Inferior parietal cortex (tissue), 1 donor: ENCODE data around the gene CTNNA1.
A peak's percentile ranks its signal among the peaks of the same experiment; 100 is the strongest.

ENCODE experiments used
- DNase-seq: peaks from one replicate; pipeline ENCODE4 v3.0.0-alpha.2; 2016; ENCODE audit errors: extremely low spot score

The CTNNA1 gene

DNA sequence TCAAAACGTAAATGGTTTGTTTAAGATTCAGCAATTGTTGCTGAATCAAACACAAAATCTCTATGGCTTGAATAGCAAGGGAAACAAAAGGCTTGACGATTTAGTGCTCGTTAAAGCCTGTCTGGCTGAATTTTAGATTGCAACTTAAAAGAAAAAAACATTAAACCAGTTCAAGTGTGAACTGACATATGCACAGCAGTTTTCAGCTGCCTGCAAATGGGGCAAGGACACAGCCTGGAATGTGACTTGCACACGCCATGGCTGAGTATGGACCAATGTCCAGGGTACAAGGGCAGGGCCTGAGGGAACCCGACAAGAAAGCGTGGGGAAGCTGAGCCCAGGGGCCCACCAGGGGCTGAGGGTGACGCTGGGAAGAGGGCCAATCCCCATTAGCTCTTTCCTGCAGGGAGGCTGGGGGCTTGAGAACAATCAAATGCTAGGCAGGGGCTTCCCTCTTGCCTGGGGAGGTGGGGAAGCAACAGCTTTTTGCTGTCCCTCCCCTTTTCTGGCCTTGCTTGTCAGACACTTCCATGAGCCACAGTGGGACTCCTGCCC is 211.5 kb downstream of the CTNNA1 start:
- no peak for DNase-seq

DNA sequence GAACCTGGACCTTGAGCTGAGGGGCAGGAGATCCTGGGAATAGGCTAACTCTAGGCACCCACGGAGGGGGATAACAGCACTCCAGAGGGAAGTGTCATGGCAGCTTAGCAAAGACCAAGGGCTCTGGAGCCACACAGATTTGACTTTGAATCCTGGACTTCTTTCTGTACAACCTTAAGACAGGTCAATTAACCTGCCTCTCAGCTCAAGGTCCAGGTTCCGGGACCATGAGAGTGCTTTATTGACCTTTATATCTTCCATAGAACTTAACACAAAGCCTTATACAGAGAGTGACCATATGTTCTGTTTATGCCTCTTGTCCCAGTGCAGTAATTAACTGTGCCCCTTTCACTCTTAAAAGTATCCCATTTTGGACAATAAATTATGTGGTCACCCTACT is 212.4 kb downstream of the CTNNA1 start:
- DNase-seq: no peak

DNA sequence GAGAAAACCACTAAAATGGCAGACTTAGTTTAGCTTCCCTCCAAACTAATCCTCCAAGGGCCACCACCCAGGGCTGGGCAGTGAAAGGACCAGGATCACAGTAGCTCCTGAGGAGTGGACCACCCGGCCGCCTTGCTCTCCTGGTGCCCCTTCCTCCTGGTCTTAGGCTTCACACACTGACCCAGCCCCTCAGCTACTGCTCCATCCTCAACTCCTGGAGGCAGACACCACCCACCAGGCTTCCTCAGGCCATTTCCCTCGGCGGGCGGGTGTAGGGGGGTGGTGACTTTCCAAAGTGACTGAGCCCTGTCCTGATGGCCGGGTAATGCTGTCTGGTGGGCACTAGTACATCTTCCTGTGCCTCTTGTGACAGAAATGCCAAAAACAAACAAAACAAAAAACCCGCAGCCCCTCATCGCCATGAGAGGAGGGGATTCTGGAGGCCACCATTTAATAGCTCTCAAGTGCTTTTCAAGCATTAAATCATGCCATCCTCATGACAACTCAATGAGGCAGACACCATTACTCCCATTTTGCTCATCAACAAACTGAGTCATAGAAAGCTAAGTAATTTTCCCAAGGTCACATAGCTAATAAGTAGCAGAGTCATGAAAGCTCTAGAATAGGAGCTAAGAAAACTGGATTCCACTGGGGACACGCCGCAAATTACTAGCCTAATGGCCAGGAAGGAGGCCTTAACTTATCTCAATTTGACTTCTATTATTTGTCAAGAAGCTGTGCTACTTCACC is 213.2 kb downstream of the CTNNA1 start:
- DNase-seq: no peak

DNA sequence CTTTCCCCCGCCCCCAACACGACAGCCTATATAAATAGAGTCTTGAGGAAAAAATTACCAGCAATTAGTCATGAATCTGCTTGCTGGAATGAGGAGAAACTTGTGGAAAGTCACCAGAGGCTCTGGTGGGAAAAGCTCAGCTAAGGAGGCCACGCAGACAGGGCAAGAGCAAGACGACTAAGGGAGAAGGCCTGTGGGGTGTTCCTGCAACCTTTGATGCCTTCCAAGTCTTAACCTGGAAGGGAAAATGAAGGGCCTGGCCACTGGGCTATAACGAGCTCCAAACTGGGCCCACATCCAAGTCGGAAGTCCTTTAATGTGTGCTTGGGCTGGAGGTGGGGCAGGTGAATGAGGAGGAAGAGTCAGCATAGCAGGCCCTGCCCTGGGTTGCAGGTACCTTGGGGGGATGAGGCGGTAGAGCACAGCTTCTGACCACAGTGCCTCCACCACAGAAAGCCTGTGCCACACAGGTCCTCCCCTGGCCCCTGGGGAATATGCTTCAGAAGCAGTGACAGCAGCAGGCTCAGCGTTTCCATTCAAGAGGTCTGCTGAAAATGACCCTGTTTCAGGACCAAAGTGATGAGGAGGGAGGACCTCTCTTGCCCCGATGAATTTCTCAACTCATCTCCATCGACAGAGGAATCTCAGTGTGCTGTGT is 214.7 kb downstream of the CTNNA1 start:
- no peak for DNase-seq

DNA sequence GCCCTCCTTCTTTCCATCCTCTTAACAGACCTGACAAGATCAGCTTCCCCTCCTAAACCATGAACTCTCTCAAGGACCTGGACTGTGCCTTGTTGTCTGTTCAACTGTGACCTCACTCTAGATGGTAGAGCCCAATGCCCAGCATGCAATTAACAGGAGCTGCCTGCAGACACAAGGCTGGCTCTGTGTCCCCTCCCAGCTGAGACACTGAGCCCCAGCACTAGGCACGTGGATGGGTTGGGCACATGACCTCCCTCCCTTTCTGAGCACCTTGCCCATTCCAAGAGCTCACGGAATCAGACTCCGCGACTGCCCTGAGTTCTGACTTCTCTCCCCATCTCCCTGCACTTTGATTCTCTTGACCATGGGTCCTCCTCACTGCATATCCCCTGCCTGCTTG is 215.4 kb downstream of the CTNNA1 start:
- no peak for DNase-seq

DNA sequence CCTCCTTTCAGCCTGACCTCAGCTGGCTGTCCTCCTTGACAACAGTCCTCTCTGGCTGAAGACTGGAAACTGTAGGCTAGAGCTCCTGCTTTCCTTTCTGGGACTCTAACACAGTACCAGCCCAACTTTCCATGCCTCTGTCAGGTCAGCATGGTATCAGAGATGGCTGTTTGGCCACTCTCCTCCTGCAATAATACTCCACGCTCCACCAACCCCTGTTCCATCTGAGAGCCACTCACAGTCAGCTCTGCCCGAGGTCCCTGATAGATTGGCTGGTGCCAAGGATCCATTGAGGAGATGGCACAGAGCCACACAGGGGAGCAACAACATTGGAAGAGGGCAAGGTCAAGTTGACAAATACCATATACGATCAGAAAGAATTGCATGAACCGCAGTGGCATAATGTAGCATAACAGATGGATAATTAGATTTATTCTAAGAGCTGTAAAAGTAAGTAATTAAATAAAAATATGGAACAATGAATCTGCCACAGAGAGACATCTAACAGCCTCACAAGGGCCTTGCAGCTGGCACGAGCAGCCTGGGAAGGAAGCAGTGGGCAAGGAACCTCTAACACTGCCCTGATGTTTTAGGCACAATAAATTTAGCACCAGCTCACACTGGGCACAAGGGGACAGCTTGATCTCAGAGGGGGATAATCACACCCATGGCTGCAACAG is 216.2 kb downstream of the CTNNA1 start:
- DNase-seq: no peak

DNA sequence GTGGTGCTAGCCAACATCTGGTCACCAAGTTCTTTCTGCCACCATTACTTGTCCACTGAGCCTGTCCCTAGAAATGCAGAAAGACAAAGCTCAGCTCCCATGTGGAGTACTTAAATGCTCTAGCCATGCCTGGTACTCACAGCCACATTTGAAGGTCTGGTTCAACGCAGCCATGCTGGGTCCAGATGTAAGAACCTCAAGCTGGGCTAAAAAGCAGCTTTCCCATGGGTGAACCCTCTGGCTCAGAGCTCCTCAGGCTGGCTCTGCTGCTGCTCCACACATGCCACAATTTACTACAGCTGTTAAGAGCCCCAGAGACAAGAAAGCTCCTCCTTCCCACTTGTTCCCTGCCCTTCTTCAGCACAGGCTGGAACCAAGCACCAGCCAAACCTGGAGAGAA is 219.0 kb downstream of the CTNNA1 start:
- DNase-seq: no peak

DNA sequence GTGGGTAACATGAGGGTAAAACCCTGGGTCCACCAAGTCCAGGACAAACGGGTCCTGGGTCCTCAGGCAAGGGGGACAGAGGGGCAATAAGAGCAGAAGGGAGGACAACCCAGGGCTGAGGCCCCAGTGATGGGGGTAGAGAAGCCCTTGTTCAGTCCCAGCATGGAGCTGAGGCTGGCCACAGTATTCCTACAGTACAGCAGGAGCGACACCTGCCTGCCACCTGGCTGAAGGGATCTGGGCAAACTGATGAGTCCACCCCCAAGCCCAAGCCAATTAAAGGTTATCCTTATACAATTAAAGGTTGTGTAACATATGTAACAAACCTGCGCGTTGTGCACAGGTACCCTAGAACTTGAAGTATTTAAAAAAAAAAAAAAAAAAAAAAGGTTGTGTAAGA is 219.6 kb downstream of the CTNNA1 start:
- DNase-seq: no peak

DNA sequence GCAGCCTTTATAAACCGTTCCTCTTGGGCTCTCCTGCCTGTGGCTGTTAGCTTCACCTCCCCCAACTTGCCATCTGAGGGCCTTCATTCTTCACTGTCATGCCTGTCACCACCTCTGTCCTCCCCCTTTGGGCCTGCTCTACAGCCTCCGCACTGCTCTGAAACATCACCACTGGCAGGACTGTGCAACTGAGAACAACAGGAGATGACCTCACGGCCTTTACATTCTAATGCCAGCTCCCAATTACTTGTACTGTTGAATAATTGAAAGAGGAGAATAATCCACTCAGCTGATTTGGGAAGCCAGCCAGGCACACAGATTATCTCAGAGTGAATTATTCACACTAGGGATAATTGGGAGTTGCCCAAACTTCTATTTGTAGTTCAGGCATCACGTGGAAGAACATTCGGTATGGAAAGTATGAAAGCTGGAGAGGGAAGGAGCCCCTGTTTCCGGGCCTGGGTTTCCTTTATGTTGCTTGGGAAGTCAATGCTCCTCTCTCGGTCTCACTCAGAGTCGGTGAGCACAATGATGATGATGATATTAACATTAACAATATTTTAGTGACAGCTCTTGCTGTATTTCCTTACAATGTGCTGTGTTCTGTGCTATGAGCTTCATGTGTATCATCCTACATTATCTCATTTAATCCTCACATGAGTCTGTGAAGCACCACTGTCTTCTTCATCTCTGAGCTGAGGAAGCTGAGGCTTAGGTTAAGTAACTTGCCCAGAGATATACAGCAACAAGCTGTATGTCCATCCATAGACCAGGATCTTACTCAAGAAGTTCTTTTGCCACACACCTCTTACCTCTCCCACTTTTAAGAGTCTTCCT is 221.2 kb downstream of the CTNNA1 start:
- peak; percentile 74 for DNase-seq

DNA sequence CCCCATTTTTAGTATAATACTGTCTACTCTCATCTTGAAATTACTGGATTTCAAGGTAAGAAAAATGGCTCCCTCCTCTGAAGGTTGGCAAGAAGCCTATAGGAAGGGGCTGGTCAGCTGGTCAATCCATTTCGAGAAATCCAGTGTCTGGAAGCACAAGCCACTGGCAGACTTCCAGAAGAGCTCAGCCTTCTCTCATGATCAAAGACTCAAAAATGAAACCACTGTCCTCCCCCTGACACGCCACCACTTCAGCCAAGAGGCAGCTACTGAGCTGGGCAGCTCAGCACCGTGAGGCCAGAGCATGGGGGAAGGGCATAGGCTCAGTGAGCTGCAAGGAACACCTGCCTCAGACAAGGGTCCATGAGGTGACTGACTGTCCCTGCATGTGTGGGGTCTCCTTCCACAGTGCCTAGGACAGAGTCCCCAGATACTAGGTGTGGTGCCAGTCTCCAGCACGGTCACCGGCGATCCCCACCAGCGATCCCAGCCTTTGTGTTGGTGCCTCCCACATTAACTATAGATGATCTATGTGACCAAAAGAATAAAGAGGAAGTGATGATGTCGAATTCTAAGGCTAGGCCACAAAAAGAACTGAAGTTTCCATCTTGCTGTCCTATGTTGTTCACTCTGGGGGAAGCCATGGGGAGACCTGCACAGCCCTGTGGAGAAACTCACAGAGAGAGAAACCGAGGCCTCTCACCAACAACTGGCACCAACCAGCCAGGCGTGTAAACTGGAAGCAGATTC is 222.0 kb downstream of the CTNNA1 start:
- DNase-seq: peak; percentile 37

DNA sequence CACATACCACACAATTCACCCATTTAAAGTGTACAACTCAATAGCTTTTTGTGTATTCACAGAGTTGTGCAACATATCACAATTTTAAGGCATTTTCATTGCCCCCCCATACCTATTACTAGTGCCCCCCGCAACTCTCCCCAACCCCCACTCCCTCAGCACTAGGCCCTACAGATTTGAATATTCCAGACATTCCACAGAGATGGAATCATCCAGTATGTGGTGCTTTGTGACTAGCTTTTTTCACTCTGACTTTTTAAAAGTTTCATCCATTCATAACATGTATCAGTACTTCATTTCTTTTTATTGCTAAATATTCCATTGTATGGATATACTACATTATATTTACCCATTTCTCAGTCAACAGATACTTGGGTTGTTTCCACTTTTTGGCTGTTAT is 224.9 kb downstream of the CTNNA1 start:
- no peak for DNase-seq

DNA sequence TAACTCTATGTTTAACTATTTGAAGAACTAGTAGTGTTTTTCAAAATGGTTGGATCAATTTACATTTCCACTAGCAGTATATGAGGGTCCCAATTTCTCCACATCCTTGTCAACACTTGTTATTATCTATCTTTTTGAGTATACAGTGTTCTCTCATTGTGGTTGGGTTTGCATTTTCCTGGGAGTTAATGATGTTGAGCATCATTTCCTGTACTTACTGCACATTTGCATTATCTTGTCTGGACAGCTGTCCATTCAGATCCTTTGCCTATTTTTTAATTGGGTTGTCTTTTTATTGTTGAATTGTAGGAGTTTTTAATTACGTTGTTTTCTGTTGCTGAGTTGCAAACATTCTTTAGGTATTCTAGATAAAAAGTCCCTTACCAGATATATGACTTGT is 225.4 kb downstream of the CTNNA1 start:
- no peak for DNase-seq

DNA sequence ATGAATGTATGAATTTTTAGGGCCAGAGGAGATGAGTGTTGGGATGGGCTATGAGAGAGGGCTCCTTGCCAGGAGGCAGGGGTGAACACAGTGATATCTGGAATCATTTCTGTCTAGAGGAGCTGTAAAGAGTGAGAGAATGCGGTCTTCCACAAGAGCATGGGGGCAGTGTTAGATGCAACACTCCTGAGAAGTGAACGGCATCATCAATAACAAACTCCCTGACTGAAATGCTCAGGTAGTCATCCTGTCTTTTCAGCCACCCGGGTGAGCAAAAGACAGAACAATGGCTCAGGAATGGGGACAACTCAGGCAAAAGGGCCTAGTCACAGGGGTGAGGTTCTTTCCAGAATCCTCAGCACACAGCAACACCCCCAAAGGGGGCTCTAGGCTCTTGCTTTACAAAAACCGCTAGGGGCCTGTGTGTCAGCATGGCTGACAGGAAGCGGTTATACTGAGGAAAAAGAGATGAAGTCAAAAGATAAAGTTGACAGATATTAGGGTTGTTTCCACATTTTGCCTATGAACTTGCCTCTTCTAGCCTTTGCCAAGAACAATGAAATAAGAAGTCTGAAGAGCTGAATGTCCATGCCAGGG is 226.6 kb downstream of the CTNNA1 start:
- peak; percentile 1 for DNase-seq

DNA sequence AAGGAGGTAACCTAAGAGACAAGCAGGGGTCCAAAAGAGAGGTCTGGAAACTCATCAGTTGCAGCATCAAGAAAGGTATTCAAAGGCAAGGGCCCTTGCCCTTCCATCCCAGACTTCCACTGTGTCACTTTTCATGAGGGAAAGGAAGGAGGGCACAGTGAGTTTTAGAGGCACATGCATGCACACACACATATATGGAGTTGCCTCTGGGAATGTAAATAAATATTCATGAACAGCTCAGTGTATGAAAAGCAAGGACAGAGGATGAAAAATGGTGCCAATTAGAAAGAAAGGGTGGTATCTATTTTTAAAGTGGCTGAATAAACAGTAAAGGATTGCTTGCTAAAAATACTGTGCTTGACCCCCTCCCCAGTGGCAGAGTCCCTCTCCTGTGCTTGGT is 227.2 kb downstream of the CTNNA1 start:
- peak; percentile 1 for DNase-seq

DNA sequence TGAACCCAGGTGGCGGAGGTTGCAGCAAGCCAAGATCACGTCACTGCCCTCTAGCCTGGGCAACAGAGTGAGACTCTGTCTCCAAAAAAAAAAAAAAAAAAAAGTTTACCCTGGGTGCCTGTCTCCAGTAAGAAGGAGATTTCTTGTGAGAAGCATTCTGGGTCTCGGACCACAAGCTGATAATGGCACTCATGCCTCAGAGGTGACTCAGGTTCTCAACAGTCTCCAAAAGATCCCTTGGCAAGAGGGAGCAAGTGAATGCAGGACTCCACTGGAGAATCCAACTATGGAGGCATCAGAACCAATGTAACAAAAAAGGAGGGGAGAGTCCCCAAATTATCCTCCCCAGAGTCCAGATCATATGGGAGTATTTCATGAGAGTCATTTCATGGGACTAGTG is 227.9 kb downstream of the CTNNA1 start:
- DNase-seq: no peak

DNA sequence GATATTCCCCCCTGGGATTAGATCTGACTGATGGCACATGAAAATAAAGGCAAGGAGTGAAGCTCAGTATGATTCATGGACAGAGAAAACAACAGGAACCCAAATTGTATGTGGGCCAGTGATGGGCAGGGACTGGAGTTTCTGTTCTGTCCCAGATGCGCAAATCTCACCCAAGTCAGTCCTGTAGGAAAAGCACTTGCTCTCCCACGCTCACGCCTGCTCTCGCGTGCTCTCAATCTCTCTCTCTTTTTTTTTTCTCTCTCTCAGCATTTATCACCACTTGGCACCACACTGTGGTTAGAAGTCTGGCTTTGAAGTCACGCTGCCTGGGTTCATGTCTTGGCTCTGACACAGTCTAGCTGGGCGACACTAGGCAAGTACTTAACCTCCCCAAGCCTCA is 228.4 kb downstream of the CTNNA1 start:
- DNase-seq: peak; percentile 55

DNA sequence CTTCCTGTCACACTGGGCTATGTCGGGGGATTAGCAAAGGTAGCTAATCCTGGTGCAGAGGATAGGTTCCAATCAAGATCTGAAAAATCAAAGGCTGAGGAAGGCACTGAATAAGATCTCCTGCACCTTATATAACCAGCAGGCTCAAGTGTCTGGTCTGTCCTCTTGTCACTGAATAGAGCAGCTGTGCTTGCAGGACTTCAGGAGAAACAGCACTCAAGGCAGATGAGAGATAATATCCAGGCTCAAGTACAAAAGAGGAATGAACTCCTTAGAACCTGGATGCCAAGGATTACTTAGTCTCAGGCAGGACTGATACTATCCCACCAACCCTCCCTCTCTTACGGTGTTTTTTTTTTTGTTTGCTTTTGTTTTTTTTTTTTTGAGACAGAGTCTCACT is 230.8 kb downstream of the CTNNA1 start:
- DNase-seq: peak; percentile 34
